ENCODE data around the gene GNS. TPM values are rescaled to one million over a fixed set of nuclear protein-coding genes. Genes with fewer than 3 reads are reported as not detected.

GNS gene
- total and polyA plus RNA-seq, 2 of the 4 experiments (the other 2 are of a cell fraction): 60.4 to 80.7 TPM

- TF ChIP-seq POLR2A (IDR thresholded peaks at IDR 0.05; ENCODE audit: low read depth, low read length) (no peak), SMC3 (IDR thresholded peaks at IDR 0.05; ENCODE audit: low read depth, low read length) (no peak), MAFK (IDR thresholded peaks at IDR 0.05; ENCODE audit: low read depth, low read length) (no peak), NFE2L2 (IDR thresholded peaks at IDR 0.05; ENCODE audit: low read depth, low read length) (no peak), RAD21 (IDR thresholded peaks at IDR 0.05; ENCODE audit: low read length) (no peak), RFX5 (IDR thresholded peaks at IDR 0.05; ENCODE audit: low read depth, low read length) (no peak), ELK1 (IDR thresholded peaks at IDR 0.05; ENCODE audit: borderline replicate concordance, low read depth, low read length) (no peak), RCOR1 (IDR thresholded peaks at IDR 0.05; ENCODE audit: insufficient replicate concordance, low read length) (no peak), MAZ (IDR thresholded peaks at IDR 0.05; ENCODE audit: borderline replicate concordance, low read depth, low read length) (no peak)
- TF ChIP-seq, protein P1, sequence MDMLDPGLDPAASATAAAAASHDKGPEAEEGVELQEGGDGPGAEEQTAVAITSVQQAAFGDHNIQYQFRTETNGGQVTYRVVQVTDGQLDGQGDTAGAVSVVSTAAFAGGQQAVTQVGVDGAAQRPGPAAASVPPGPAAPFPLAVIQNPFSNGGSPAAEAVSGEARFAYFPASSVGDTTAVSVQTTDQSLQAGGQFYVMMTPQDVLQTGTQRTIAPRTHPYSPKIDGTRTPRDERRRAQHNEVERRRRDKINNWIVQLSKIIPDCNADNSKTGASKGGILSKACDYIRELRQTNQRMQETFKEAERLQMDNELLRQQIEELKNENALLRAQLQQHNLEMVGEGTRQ (IDR thresholded peaks at IDR 0.05; ENCODE audit: low read depth, low read length): no peak
- Histone ChIP-seq H3K9me3 (ENCODE audit: control insufficient read depth, insufficient read depth, low read length) (no peaks in the 10 kb centered on the region), H2AK9ac (replicated peaks; ENCODE audit: low read depth, low read length, poor library complexity) (no peak overlapping the region), H2BK20ac (ENCODE audit: low read depth, low read length) (no peak overlapping the region), H3K4me2 (ENCODE audit: low read depth, low read length) (no peak overlapping the region), H2BK15ac (ENCODE audit: low read depth, low read length) (no peak overlapping the region), H2AFZ (replicated peaks; ENCODE audit: low read length, poor library complexity) (no peak overlapping the region), H4K20me1 (ENCODE audit: insufficient read depth, low read length) (no peaks in the 10 kb centered on the region), H3K56ac (ENCODE audit: extremely low read depth, insufficient read depth, low read length) (no peak overlapping the region), H4K91ac (ENCODE audit: insufficient read depth, low read depth, low read length) (no peak overlapping the region), H3K9me1 (ENCODE audit: insufficient read depth, low read length) (peaks cover 10% of the 10 kb centered on the region), H3K9ac (ENCODE audit: low read depth, low read length) (no peak overlapping the region), H4K8ac (ENCODE audit: low read depth in 2 of 2, low read length in 2 of 2) (no peak overlapping the region), H3K27ac (ENCODE audit: insufficient read depth, low read length) (no peak overlapping the region), H3K36me3 (ENCODE audit: control insufficient read depth, insufficient read depth, low read length) (peaks cover 34% of the 10 kb centered on the region), H2BK120ac (ENCODE audit: low read depth, low read length) (no peak overlapping the region), H3K18ac (ENCODE audit: low read depth, low read length) (no peak overlapping the region), H2BK5ac (ENCODE audit: low read depth, low read length, poor library complexity, severe bottlenecking) (no peak overlapping the region), H3K27me3 (ENCODE audit: control insufficient read depth, insufficient read depth, low read length) (no peaks in the 10 kb centered on the region), H2AK5ac (ENCODE audit: low read depth, low read length) (no peak overlapping the region), H3K4ac (ENCODE audit: low read depth, low read length) (no peak overlapping the region), H3K23ac (ENCODE audit: low read depth, low read length) (no peak overlapping the region), H4K5ac (ENCODE audit: low read depth, low read length) (no peak overlapping the region), H3K4me3 (ENCODE audit: insufficient read depth, low read depth, low read length) (no peak overlapping the region), H3K79me1 (ENCODE audit: low read depth in 1 of 2, low read length in 2 of 2) (0 out of 4 replicates have a peak, but pooled peaks cover 0 to 7% of the 10 kb centered on the region in 2 experiments), H3K14ac (replicated peaks; ENCODE audit: low read depth, low read length) (no peak overlapping the region), H3K4me1 (ENCODE audit: control insufficient read depth, insufficient read depth, low read length) (peaks cover 3% of the 10 kb centered on the region)
- CTCF ChIA-PET: interaction anchor here (1.6 kb wide), 1 partner anchor 7 kb away, joined by 5 read pairs; no protein-coding TSS in a partner anchor
- dilution Hi-C loops (cut with HindIII; ENCODE audit: low sequenced_read_pairs, unreplicated experiment): no loop called here
- intact Hi-C loops (cut with micrococcal nuclease): no loop called here
- DNase-seq: no peak
- in situ Hi-C loops (cut with MboI; ENCODE audit: low sequenced_read_pairs): no loop called here
- ATAC-seq (ENCODE audit: low read depth): no peak
- no CpG with 5 or more reads among the region's 1 CpG for WGBS, 2 experiments (ENCODE audit: extremely low coverage in 2 of 2, insufficient read length in 1 of 2)
- POLR2A ChIA-PET (ENCODE audit: unreplicated experiment): no interaction called here
- BruUV-seq (replicated peaks): no TSS peak
Observed at GRCh38 chr12:64736771-64737170, 22.4 kb downstream of the GNS start.

Measured in IMR-90 (cell line).